ENCODE data around the gene DMTF1. TPM values are rescaled to one million over a fixed set of nuclear protein-coding genes. Genes with fewer than 3 reads are reported as not detected.

Gene DMTF1
- total and polyA plus RNA-seq, 9 of the 15 experiments (the other 6 are each of a cell fraction or from before 2014, with no cell fraction given): 25.7 to 208 (median 74.7) TPM

- peak; percentile 22; the same call in 1 of the 2 replicates for TF ChIP-seq HMGXB4 (CRISPR knock-in tag; IDR thresholded peaks at IDR 0.05)
- peak; percentile 33; the same call in 1 of the 2 replicates for TF ChIP-seq RB1 (IDR thresholded peaks at IDR 0.05; ENCODE audit: low read depth)
- peak; percentile 15; the same call in 1 of the 2 replicates for TF ChIP-seq EGR1 (conservative IDR thresholded peaks at IDR 0.05)
- peak; percentile 23; the same call in 1 of the 2 replicates for TF ChIP-seq MTA3 (IDR thresholded peaks at IDR 0.05; ENCODE audit: borderline replicate concordance)
- TF ChIP-seq CREB1 (IDR thresholded peaks at IDR 0.05): peak; percentile 57
- TF ChIP-seq CREB1 (CRISPR knock-in tag; IDR thresholded peaks at IDR 0.05): peak; percentile 29
- TF ChIP-seq PKNOX1 (IDR thresholded peaks at IDR 0.05): peak; percentile 34
- TF ChIP-seq PHF8 (IDR thresholded peaks at IDR 0.05; ENCODE audit: borderline replicate concordance, low read length): peak; percentile 50; the same call in 1 of the 2 replicates
- peak; percentile 18; the same call in 1 of the 2 replicates for TF ChIP-seq ZNF24 (IDR thresholded peaks at IDR 0.05)
- peak; percentile 4; the same call in 1 of the 2 replicates for TF ChIP-seq MGA (IDR thresholded peaks at IDR 0.05)
Observed at GRCh38 chr7:87220026-87220733, 67.9 kb downstream of the DMTF1 start (continued).

Measured in K562 (cell line).